GM18951 (cell line): ENCODE measurements around the gene FOXP1.

ENCODE experiments used
- POLR2A ChIP-seq: IDR thresholded peaks from 4 replicates; pipeline ENCODE4 v1.6.1; 2011; ENCODE audit warnings: mild to moderate bottlenecking; ENCODE audit not compliant: insufficient read length, insufficient read depth; ENCODE audit errors: extremely low read depth
- in situ Hi-C: fragments of 300-500 bp; cut with MboI; formaldehyde crosslinking; loops from one replicate; pipeline ENCODE4 v1.12.0; 2022; ENCODE audit warnings: low sequenced_read_pairs, mixed read lengths, inconsistent platforms; ENCODE audit not compliant: unreplicated experiment

The FOXP1 gene

GRCh38 chr3:71428841-71429596, 154.5 kb downstream of the FOXP1 start:
- in situ Hi-C loops: no loop called here
- TF ChIP-seq POLR2A: no peak

GRCh38 chr3:71425491-71426071, 157.9 kb downstream of the FOXP1 start:
- no peak for TF ChIP-seq POLR2A
- in situ Hi-C loops: no loop called here

- in situ Hi-C loops: no loop called here
- no peak for TF ChIP-seq POLR2A
These were observed 160.2 kb downstream of the FOXP1 start for GRCh38 chr3:71423151-71423906.

- in situ Hi-C loops: no loop called here
- TF ChIP-seq POLR2A: no peak
These were observed 161.5 kb downstream of the FOXP1 start for GRCh38 chr3:71421820-71422566.

GRCh38 chr3:71421475-71421819, 162.1 kb downstream of the FOXP1 start:
- in situ Hi-C loops: no loop called here
- TF ChIP-seq POLR2A: no peak

- TF ChIP-seq POLR2A: no peak
These were observed 164.2 kb downstream of the FOXP1 start for GRCh38 chr3:71419369-71419768.

GRCh38 chr3:71417791-71418190, 165.7 kb downstream of the FOXP1 start:
- no peak for TF ChIP-seq POLR2A

More at GRCh38 chr3:71419369-71419768, 164.2 kb downstream of the FOXP1 start:
- in situ Hi-C loops: no loop called here

GRCh38 chr3:71416876-71417275, 166.7 kb downstream of the FOXP1 start:
- no peak for TF ChIP-seq POLR2A
- in situ Hi-C loops: no loop called here

More at GRCh38 chr3:71417791-71418190, 165.7 kb downstream of the FOXP1 start:
- in situ Hi-C loops: no loop called here

- in situ Hi-C loops: no loop called here
- TF ChIP-seq POLR2A: no peak
These were observed 167.8 kb downstream of the FOXP1 start for GRCh38 chr3:71415681-71416122.

GRCh38 chr3:71414189-71414927, 169.2 kb downstream of the FOXP1 start:
- TF ChIP-seq POLR2A: no peak
- in situ Hi-C loops: no loop called here

- TF ChIP-seq POLR2A: no peak
- in situ Hi-C loops: no loop called here
These were observed 170.0 kb downstream of the FOXP1 start for GRCh38 chr3:71413572-71413971.

- no peak for TF ChIP-seq POLR2A
- in situ Hi-C loops: no loop called here
These were observed 174.2 kb downstream of the FOXP1 start for GRCh38 chr3:71409352-71409751.
